Left renal pelvis (tissue), 4 donors: Measurements from ENCODE around the gene ADAMTS17. TPM values are rescaled to one million over a fixed set of nuclear protein-coding genes. Genes with fewer than 3 reads are reported as not detected.

Experiments used
- DNase-seq, 4 donors: peaks; one replicate each; pipeline ENCODE4 v3.0.0-alpha.2; 2013; ENCODE audit warnings: low read depth in 4 of 4, low spot score in 3 of 4
- polyA plus RNA-seq, 4 donors: library from polyadenylated mRNA; unstranded; fragments of 120-200 nt; gene quantifications; one replicate each; pipeline ENCODE4 v1.2.1, GENCODE V29; 2013; ENCODE audit not compliant: insufficient read length in 4 of 4

Gene ADAMTS17
- polyA plus RNA-seq, 4 donors, result 1.5 to 6.3 (median 2.0) TPM

DNA sequence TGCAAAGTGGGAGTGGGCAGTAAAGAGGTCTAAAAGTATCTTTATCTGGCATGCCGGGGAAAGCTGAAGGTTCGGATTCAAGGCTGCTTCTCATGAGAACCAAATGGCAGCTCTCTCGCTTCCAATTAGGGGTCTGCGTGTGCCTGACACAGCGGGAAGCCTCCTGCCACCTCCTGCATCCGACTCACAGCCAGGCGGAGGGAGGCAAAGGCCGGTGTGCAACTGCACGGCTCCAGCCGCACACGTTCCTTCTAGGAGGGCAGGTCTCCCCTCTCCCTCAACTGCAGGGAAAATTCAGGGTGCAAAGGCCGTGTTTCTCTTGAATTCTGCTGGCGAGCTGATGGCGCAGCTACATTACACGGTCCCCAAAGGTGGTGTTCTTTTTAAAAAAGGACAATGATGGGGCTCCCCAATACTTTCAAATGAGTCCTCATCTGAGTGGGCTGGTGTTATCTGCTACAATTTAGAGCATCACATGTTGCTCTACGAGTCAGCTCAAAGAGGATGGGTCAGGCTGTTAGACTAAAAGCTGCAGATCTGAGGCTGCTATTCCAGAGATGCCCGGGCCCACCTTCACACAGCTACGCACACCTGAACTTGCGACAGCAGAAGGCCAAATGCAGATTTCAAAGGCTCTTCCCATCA lies 226.6 kb downstream of the ADAMTS17 start:
- DNase-seq, result no peak

DNA sequence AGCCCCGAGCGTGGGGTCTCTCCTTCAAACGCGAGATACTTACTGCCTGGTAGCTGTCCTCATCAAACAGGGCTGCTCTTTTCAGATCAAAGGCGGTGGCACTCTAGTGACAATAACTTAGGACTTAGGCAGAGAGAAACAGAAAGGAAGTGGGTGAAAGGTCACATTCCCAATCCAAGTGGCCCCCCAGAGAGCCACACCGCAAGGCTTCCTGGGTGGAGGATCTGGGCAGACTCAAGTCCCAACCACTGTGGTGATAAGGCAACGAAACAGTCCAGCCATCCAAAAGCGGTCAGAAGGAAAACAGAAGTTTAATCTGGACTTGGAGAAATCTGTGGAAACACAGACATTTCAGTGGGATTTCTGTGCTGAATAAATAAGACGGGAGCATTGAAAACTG lies 227.2 kb downstream of the ADAMTS17 start:
- DNase-seq, result no peak

DNA sequence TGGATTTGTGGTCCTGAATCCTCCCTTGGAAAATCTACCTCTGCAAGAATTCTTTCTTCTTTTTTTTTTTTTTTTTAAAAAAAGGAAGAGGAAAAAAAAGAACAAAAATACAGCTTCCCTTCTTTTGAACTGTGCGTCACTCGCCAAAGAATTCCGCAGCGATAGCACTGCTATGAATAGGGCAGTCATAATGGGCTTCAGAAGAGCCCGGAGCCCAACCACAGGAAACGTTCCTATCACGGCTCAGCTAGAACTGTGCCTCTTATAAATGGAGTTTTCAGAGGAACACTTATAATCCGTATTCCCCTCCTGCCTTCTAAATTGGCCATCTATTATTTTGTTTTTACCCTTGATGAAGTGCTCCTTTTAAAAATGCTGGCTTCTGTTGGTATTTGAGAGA lies 227.7 kb downstream of the ADAMTS17 start:
- DNase-seq, result no peak

GRCh38 chr15:100113351-100114080 lies 228.3 kb downstream of the ADAMTS17 start:
- no peak for DNase-seq

DNA sequence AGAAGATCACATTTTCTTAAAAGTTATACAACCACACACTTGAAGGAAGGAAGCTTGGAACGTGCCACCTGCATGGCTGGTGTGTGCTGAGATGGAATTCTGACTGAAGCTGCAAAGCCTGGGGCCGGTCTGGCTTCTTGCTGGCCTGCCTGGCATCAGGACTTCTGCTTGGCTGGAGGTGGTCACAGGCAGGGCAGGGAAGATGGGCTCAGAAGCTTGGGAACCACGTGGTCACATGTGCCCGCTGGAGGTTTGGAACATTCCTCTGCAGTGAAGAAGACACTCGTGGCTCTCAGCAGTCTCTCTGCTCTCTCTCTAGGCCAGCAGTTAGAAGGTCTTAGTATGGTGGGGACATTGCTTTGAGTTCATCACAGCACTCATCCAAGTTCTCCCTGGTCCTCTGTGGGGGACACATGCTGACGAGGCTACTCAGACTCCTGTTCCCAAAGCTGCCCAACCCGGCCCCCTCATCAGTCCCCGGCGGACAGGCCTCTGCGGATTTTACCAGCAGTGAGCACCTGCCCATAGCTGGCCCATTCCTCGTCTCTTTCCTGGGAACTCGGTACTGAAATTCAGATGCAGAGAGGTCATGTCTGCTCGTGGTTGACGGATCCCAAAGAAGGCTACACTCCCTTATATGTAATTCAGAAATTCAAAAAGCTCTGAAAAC lies 229.0 kb downstream of the ADAMTS17 start:
- no peak for DNase-seq

- DNase-seq, result no peak
These were observed 229.7 kb downstream of the ADAMTS17 start for GRCh38 chr15:100112061-100112420.

GRCh38 chr15:100111125-100112060 lies 230.4 kb downstream of the ADAMTS17 start:
- no peak for DNase-seq

GRCh38 chr15:100109486-100110035 lies 232.2 kb downstream of the ADAMTS17 start:
- no peak for DNase-seq

DNA sequence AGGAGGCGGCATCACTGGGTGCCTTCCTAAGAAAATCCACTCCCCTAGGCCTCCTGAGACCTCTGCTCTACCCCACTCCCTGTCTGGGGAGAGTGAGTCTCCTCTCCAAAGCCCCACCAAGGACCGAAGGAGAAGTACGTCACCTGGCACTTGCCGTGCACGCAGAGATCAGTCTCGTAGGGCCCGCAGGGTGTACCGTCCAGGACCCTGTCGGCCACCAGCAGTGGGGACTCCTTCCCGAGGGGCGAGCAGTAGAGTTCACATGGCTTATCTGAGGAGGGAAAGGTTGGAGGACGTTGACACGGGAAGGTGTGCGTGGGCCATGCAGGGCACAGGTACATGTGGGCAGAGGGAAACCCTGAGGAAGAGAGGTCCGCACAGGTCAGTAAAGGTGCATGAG lies 232.9 kb downstream of the ADAMTS17 start:
- DNase-seq, result no peak

- DNase-seq, result no peak
These were observed 233.4 kb downstream of the ADAMTS17 start for GRCh38 chr15:100108346-100108745.

DNA sequence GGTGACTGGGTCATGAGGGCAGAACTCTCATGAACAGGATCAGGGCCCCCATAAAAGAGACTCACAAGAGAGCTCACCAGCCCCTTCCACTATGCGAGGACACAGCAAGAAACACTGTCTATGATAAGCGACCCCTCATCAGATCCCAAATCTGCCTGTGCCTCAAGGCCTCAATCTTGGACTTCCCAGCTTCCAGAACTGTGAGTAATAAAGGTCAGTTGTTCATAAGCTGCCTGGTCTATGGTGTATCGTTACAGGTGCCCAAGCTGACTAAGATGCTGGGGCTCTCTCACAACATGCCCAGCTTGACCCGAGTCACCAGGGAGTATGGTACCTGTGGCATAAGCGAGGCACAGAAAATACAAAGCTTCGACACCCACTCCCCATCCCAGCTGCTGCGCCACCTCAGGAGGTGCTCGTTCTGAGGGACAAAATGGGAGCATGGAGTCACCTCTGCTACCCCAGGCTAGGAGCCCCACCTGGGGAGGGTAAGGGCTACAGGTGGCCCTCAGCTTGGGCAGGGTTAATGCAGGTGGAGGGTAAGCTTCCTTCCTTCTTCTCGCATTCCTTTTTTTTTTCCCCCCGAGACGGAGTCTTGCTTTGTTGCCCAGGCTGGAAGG lies 234.1 kb downstream of the ADAMTS17 start:
- no peak for DNase-seq

DNA sequence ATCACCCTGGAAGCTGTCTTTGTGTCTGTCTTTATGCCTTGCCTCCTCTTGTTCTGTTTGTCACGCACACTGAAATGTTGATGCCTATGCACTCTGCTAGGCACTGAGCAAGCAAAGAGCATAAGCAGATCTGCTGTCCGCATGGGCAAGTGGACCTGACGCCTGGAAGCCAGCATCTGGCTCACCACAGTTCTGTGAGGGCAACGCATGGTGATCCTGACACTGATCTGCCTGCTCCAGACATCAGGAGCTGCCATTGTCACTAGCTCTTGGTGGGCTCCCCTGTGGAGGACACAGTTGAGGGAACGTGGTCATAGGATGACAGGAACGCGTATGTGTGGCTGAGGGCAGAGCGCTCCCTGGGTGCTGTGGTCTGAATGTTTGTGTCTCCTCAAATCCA lies 234.6 kb downstream of the ADAMTS17 start:
- no peak for DNase-seq

DNA sequence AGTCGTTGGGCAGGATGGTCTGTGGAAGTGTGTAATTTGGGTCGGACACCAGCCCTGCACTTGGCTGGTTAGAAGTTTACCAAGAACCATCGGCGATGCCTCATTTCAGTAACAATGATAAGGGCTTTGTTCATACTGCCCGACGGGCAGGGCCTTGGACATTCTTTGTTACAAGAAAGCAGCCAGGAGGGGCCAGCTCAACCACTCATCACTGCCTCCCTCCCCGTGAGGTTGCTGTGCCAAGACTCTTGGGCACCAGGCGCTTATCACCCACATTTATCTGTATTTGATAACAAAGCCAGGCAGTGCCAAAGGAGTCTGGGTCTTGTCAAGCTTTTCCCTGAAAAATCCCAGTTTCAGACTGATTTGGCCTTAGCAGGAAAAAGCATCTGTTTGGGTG lies 235.0 kb downstream of the ADAMTS17 start:
- no peak for DNase-seq

- DNase-seq, result no peak
These were observed 236.7 kb downstream of the ADAMTS17 start for GRCh38 chr15:100105101-100105500.

GRCh38 chr15:100104245-100104644 lies 237.5 kb downstream of the ADAMTS17 start:
- DNase-seq, result no peak

- no peak for DNase-seq
These were observed 237.9 kb downstream of the ADAMTS17 start for GRCh38 chr15:100103828-100104227.

DNA sequence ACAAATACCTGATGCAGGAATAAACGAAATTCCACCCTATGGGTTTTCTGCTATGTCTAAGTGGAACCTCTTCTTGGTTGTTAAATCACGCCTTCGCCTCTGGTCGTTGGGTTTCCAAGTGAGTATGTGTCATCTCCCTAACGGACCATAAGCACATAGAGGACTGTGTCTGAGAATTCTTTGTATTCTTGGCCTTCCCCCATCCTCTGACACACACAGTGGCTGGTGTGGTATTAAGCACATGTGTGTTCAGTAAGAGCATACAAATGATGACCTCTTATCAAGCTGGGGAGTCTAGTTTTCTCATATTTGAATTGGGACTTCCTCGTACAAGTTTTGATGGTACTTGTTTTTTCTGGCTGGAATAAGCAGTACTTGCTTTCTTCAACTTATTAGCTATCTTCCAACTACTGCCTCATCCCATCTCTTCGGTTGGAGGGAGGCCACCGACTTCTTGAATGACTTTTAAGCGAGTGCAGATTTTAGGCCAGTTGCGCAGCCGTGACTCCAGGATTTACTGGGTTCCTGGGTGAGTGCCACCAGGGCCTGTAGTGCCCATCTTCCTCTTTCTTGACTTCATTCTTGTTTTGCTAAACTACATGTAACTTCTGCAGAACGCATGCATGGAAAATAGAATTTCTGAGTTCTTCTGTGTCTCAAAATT lies 240.2 kb downstream of the ADAMTS17 start:
- no peak for DNase-seq

GRCh38 chr15:100100926-100101325 lies 240.8 kb downstream of the ADAMTS17 start:
- DNase-seq, result no peak

DNA sequence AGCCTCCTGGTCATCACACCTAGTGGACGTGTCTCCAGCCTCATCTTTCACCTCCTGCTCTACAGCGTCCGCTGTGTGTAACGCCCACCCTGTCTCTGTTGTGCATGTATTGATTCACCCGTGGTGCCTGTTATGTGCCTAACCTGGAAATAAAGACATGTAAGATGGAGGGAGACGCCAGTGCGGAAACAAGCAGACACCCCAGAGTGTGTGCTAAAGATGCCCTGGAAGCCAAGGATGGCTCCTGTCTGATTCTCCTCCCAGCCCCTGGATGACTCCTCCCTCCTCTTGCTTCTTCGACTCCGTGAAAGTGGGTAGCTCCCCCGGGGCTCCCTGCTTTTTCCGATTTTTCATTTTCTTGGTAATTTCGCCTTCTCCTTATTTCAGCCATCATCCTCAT lies 241.8 kb downstream of the ADAMTS17 start:
- no peak for DNase-seq

GRCh38 chr15:100098705-100099104 lies 243.1 kb downstream of the ADAMTS17 start:
- DNase-seq, result no peak
